Activated CD4-positive, alpha-beta T cell treated with anti-CD3 and anti-CD28 coated beads, Interleukin-2, amount 10 ng/mL, durations not matched to agents 24 days and 14 days (primary cell): ENCODE measurements around the gene PALLD. TPM values are rescaled to one million over a fixed set of nuclear protein-coding genes. Genes with fewer than 3 reads are reported as not detected.

Experiments
- DNase-seq: peaks from one replicate; pipeline ENCODE4 v3.0.0; 2022
- H3K27ac Mint-ChIP-seq: one replicate; pipeline ENCODE4 v1.8.0; 2022; ENCODE audit warnings: mild to moderate bottlenecking, mixed read lengths
- H3K27me3 Mint-ChIP-seq: one replicate; pipeline ENCODE4 v1.8.0; 2022; ENCODE audit warnings: mixed read lengths
- H3K36me3 Mint-ChIP-seq: one replicate; pipeline ENCODE4 v1.8.0; 2022; ENCODE audit warnings: low read depth, mild to moderate bottlenecking, mixed read lengths
- H3K4me1 Mint-ChIP-seq: one replicate; pipeline ENCODE4 v1.8.0; 2021; ENCODE audit warnings: mixed read lengths
- H3K4me3 Mint-ChIP-seq: one replicate; pipeline ENCODE4 v1.8.0; 2022; ENCODE audit warnings: mild to moderate bottlenecking, moderate library complexity, mixed read lengths
- H3K9me3 Mint-ChIP-seq: one replicate; pipeline ENCODE4 v1.8.0; 2021; ENCODE audit warnings: mixed read lengths
- intact Hi-C: fragments of 100-400 bp; cut with micrococcal nuclease; formaldehyde crosslinking; loops from one replicate; pipeline ENCODE4 v1.15.1; 2023
- total RNA-seq: library from RNA; stranded (reverse); gene quantifications from 2 replicates; pipeline ENCODE4 v1.2.3, GENCODE V29; 2022

The PALLD gene
- total RNA-seq, 1 donor from 2014 or later, result 34.3 TPM

GRCh38 chr4:168623484-168623883 lies 126.6 kb downstream of the PALLD start:
- Mint-ChIP-seq H3K9me3 (no peaks in the 10 kb centered on the region), H3K4me3 (no peak overlapping the region), H3K36me3 (no peaks in the 10 kb centered on the region), H3K27me3 (peaks cover 41% of the 10 kb centered on the region), H3K27ac (no peak overlapping the region), H3K4me1 (no peaks in the 10 kb centered on the region)
- no peak for DNase-seq
- intact Hi-C loops, result no loop called here

- H3K27me3 Mint-ChIP-seq, result peaks cover 61% of the 10 kb centered on the region
- intact Hi-C loops, result no loop called here
- peaks cover 3% of the 10 kb centered on the region for H3K4me1 Mint-ChIP-seq
- no peaks in the 10 kb centered on the region for H3K36me3 Mint-ChIP-seq
- H3K9me3 Mint-ChIP-seq, result no peaks in the 10 kb centered on the region
- DNase-seq, result no peak
- no peak overlapping the region for H3K4me3 Mint-ChIP-seq
- H3K27ac Mint-ChIP-seq, result no peak overlapping the region
Measured at GRCh38 chr4:168628251-168628650, 131.4 kb downstream of the PALLD start.

- no peak for DNase-seq
- intact Hi-C loops, result no loop called here
- Mint-ChIP-seq H3K36me3 (no peaks in the 10 kb centered on the region), H3K4me1 (peaks cover 6% of the 10 kb centered on the region), H3K4me3 (no peak overlapping the region), H3K9me3 (no peaks in the 10 kb centered on the region), H3K27me3 (peaks cover 61% of the 10 kb centered on the region), H3K27ac (no peak overlapping the region)
Measured at GRCh38 chr4:168629566-168629965, 132.7 kb downstream of the PALLD start.

- Mint-ChIP-seq H3K36me3 (no peaks in the 10 kb centered on the region), H3K27me3 (peaks cover 67% of the 10 kb centered on the region), H3K4me3 (peak overlapping the region; percentile 11), H3K9me3 (no peaks in the 10 kb centered on the region), H3K4me1 (peaks cover 6% of the 10 kb centered on the region), H3K27ac (no peak overlapping the region)
- DNase-seq, result no peak
- intact Hi-C loops, result no loop called here
Measured at GRCh38 chr4:168630445-168631187, 133.8 kb downstream of the PALLD start.

- H3K36me3 Mint-ChIP-seq, result no peaks in the 10 kb centered on the region
- intact Hi-C loops, result no loop called here
- H3K4me1 Mint-ChIP-seq, result peaks cover 6% of the 10 kb centered on the region
- DNase-seq, result peak; percentile 59
- H3K4me3 Mint-ChIP-seq, result peak overlapping the region; percentile 56
- no peaks in the 10 kb centered on the region for H3K9me3 Mint-ChIP-seq
- no peak overlapping the region for H3K27ac Mint-ChIP-seq
- peaks cover 76% of the 10 kb centered on the region for H3K27me3 Mint-ChIP-seq
Measured at GRCh38 chr4:168631241-168632162, 134.7 kb downstream of the PALLD start.

GRCh38 chr4:168632301-168632725 lies 135.5 kb downstream of the PALLD start:
- Mint-ChIP-seq H3K9me3 (no peaks in the 10 kb centered on the region), H3K27me3 (peaks cover 79% of the 10 kb centered on the region), H3K27ac (no peak overlapping the region), H3K4me1 (peaks cover 6% of the 10 kb centered on the region), H3K36me3 (no peaks in the 10 kb centered on the region), H3K4me3 (no peak overlapping the region)
- no peak for DNase-seq
- intact Hi-C loops, result no loop called here

GRCh38 chr4:168633064-168633463 lies 136.2 kb downstream of the PALLD start:
- DNase-seq, result no peak
- Mint-ChIP-seq H3K9me3 (no peaks in the 10 kb centered on the region), H3K4me1 (peaks cover 6% of the 10 kb centered on the region), H3K36me3 (no peaks in the 10 kb centered on the region), H3K4me3 (no peak overlapping the region), H3K27me3 (peaks cover 79% of the 10 kb centered on the region), H3K27ac (no peak overlapping the region)
- intact Hi-C loops, result no loop called here

- Mint-ChIP-seq H3K27ac (no peak overlapping the region), H3K36me3 (no peaks in the 10 kb centered on the region), H3K9me3 (no peaks in the 10 kb centered on the region), H3K4me3 (no peak overlapping the region), H3K27me3 (peaks cover 76% of the 10 kb centered on the region), H3K4me1 (peaks cover 6% of the 10 kb centered on the region)
- intact Hi-C loops, result no loop called here
- no peak for DNase-seq
Measured at GRCh38 chr4:168633496-168633895, 136.6 kb downstream of the PALLD start.

- Mint-ChIP-seq H3K4me1 (peaks cover 6% of the 10 kb centered on the region), H3K27me3 (peaks cover 71% of the 10 kb centered on the region), H3K27ac (no peak overlapping the region), H3K9me3 (no peaks in the 10 kb centered on the region), H3K4me3 (no peak overlapping the region), H3K36me3 (no peaks in the 10 kb centered on the region)
- intact Hi-C loops, result no loop called here
- no peak for DNase-seq
Measured at GRCh38 chr4:168634276-168634802, 137.5 kb downstream of the PALLD start.

- no peak for DNase-seq
- intact Hi-C loops, result no loop called here
- Mint-ChIP-seq H3K36me3 (no peaks in the 10 kb centered on the region), H3K9me3 (no peaks in the 10 kb centered on the region), H3K27ac (no peak overlapping the region), H3K4me3 (no peak overlapping the region), H3K4me1 (peaks cover 6% of the 10 kb centered on the region), H3K27me3 (peaks cover 55% of the 10 kb centered on the region)
Measured at GRCh38 chr4:168636040-168636439, 139.2 kb downstream of the PALLD start.

GRCh38 chr4:168636506-168637196 lies 139.8 kb downstream of the PALLD start:
- Mint-ChIP-seq H3K27ac (no peak overlapping the region), H3K4me3 (no peak overlapping the region), H3K36me3 (no peaks in the 10 kb centered on the region), H3K4me1 (peaks cover 5% of the 10 kb centered on the region), H3K9me3 (no peaks in the 10 kb centered on the region), H3K27me3 (peaks cover 50% of the 10 kb centered on the region)
- intact Hi-C loops, result no loop called here
- no peak for DNase-seq

- H3K4me1 Mint-ChIP-seq, result peaks cover 2% of the 10 kb centered on the region
- no peak overlapping the region for H3K4me3 Mint-ChIP-seq
- no peak overlapping the region for H3K27ac Mint-ChIP-seq
- no peaks in the 10 kb centered on the region for H3K9me3 Mint-ChIP-seq
- peaks cover 37% of the 10 kb centered on the region for H3K27me3 Mint-ChIP-seq
- no peak for DNase-seq
- H3K36me3 Mint-ChIP-seq, result no peaks in the 10 kb centered on the region
- intact Hi-C loops, result no loop called here
Measured at GRCh38 chr4:168637872-168638756, 141.3 kb downstream of the PALLD start.

GRCh38 chr4:168639914-168640313 lies 143.1 kb downstream of the PALLD start:
- intact Hi-C loops, result no loop called here
- Mint-ChIP-seq H3K4me3 (no peak overlapping the region), H3K4me1 (peaks cover 2% of the 10 kb centered on the region), H3K27me3 (peaks cover 27% of the 10 kb centered on the region), H3K36me3 (no peaks in the 10 kb centered on the region), H3K9me3 (no peaks in the 10 kb centered on the region), H3K27ac (no peak overlapping the region)
- DNase-seq, result no peak
